GM12872 (cell line): ENCODE data around the gene MON2.
A peak's percentile ranks its signal among the peaks of the same experiment; 100 is the strongest.

ENCODE experiments used
- TF ChIP-seq, protein P1 (sequence below): IDR thresholded peaks from 3 replicates; pipeline ENCODE4 v1.5.1; 2011; ENCODE audit warnings: low read depth, mild to moderate bottlenecking, low read length, moderate library complexity; ENCODE audit not compliant: insufficient read depth

MON2 gene, protein sequence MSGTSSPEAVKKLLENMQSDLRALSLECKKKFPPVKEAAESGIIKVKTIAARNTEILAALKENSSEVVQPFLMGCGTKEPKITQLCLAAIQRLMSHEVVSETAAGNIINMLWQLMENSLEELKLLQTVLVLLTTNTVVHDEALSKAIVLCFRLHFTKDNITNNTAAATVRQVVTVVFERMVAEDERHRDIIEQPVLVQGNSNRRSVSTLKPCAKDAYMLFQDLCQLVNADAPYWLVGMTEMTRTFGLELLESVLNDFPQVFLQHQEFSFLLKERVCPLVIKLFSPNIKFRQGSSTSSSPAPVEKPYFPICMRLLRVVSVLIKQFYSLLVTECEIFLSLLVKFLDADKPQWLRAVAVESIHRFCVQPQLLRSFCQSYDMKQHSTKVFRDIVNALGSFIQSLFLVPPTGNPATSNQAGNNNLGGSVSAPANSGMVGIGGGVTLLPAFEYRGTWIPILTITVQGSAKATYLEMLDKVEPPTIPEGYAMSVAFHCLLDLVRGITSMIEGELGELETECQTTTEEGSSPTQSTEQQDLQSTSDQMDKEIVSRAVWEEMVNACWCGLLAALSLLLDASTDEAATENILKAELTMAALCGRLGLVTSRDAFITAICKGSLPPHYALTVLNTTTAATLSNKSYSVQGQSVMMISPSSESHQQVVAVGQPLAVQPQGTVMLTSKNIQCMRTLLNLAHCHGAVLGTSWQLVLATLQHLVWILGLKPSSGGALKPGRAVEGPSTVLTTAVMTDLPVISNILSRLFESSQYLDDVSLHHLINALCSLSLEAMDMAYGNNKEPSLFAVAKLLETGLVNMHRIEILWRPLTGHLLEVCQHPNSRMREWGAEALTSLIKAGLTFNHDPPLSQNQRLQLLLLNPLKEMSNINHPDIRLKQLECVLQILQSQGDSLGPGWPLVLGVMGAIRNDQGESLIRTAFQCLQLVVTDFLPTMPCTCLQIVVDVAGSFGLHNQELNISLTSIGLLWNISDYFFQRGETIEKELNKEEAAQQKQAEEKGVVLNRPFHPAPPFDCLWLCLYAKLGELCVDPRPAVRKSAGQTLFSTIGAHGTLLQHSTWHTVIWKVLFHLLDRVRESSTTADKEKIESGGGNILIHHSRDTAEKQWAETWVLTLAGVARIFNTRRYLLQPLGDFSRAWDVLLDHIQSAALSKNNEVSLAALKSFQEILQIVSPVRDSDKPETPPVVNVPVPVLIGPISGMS (N-terminal part only)

DNA sequence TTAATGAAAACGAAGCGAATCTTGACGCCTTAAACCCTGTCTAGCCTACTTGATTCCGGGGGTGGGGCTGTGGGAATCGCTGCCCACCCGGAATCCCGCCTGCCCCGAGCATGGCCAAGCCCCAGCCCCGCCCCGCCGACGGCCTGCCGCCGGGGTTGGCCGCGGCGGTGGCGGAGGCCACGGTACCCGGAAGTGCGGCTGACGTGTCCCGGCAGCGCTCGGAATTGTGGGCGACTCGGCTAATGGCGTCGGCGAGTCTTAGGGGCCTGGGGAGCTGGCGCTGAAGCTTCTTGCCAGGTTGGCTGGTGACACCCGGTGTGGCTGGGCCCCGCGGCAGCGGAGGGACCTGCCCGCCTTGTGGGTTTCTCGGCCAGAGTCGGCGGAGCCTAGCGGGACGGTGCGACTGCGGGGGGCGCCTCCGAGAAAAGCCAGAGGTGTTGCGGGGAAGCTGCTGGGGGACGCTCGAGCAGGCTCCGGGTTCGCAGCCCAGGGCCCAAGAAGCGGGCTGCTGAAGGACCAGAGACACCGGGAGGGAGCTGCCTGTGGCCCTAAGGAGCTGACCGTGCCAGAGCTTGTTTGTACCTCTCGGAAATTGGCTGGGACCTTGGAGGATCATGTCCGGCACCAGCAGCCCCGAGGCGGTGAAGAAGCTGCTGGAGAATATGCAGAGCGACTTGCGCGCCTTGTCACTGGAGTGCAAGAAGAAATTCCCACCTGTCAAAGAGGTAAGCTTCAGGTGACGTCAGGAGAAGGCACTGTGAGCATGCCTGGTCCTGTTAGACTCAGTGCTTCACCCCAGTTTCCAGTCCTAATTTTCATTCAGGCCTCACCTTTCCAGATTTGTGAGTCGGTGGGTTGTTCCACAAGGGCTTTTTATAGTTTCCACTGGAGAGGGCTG, at the start of gene MON2:
MON2 (plus strand) TSS at position 233 of the 898 bp plus-strand sequence; CDS start at position 615, 382 bp downstream.
- TF ChIP-seq, protein P1, sequence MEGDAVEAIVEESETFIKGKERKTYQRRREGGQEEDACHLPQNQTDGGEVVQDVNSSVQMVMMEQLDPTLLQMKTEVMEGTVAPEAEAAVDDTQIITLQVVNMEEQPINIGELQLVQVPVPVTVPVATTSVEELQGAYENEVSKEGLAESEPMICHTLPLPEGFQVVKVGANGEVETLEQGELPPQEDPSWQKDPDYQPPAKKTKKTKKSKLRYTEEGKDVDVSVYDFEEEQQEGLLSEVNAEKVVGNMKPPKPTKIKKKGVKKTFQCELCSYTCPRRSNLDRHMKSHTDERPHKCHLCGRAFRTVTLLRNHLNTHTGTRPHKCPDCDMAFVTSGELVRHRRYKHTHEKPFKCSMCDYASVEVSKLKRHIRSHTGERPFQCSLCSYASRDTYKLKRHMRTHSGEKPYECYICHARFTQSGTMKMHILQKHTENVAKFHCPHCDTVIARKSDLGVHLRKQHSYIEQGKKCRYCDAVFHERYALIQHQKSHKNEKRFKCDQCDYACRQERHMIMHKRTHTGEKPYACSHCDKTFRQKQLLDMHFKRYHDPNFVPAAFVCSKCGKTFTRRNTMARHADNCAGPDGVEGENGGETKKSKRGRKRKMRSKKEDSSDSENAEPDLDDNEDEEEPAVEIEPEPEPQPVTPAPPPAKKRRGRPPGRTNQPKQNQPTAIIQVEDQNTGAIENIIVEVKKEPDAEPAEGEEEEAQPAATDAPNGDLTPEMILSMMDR, result no peak

DNA sequence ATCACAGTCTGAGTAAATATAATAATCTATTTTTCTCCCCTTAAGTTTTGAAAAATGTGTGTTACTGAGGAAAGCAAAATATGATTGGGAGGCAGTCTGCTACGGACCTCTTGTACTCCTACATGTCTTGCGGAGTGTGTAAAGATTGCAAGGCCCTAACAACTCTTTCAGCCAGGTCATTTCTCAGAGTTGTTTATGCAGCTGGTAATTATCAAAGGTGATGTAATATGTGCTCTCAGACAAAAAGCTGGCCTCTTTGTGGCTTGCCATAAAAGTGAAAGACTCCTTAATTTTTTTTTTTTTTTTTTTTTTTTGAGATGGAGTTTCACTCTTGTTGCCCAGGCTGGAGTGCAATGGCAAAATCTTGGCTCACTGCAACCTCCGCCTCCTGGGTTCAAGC, 40.5 kb upstream of the MON2 start:
- TF ChIP-seq, protein P1, result no peak

GRCh38 chr12:62429457-62429856, 37.2 kb upstream of the MON2 start:
- TF ChIP-seq, protein P1, result no peak

DNA sequence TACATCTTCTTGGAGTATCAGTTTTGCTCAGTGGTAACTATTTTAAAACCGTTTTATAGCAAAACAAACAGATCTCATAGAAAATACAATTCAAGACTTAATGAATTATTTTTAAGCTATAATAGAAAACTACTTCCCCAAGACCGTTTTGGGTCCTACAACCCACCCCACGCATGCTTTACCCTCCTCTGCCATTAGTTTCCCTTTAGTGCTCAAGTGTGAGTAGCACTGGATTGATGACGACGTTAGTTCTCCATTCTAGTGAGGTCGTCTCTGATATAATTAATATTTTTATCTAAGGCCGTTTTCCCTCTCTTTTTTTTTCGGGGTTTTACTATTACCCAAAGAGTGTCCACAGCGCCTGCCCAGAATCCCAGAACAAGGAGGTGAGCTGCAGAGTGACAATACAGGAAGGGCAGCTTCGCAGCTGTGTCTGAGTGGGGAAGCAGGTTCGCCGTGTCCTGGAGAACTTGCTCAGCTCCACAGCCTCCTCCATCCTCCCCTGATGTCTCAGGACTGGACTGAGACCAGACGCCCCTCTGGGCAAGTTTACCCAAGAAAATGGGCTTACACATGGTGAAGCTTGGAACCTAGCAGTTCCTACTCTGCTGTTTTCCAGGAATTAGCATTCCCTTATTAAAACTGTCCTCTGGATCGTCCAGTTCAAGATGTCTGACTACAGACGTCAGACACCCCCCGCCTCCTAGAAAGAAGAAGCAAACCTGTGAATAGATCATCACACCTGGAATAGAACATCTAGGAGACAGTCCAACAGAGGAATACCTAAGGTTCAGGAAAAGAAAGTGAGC, 31.9 kb upstream of the MON2 start:
- TF ChIP-seq, protein P1, result no peak

DNA sequence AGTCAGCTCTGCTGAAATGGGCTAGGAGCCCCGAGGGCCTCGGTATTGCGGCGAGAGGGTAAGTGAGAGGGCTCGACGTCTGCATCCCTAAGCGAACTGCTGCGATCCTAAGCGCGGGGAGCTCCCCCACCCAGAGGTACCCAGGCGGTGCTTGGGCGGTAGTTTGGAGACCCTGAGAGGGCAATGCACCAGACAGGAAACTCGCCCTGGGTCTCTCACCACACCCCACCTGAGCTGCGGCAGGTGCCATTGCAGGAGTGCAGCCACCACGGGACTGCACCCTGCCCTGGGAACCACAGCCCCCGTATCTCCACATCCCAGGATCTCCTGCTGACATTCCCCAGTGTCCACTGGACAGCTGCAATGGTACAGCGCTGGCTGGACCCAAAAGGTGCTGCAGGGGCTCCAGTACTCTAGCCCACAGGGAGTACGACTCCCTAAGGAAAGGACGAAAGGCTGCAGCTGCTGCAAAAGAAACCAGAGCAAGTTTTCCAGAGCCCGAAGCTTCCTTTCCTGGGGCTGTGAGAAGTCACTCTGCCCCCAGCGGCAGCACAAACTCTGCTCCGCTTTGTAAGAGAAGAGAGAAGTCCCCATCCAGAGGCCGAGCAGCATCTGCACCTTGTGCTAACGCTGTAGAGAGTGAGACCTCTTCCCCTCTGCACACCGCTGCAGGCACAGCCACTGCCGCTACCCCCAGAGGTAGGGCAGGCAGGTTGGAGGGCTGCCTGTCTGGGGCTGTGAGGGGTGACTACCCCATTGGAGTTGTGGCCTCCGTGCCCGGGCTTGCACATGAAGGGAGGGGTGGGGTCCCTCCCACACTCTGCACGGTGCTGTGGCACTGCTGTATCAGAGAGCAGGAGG, 31.1 kb upstream of the MON2 start:
- TF ChIP-seq, protein P1, result peak; percentile 69
